HCEC 1CT (cell line): Measurements from ENCODE around the gene OOSP2.
"Not testable (repeated sequence)": the region's sequence is repeated elsewhere in the genome, so short reads cannot be mapped to it uniquely, and the experiment has no call there.

Experiments
- DNase-seq: peaks from one replicate; pipeline ENCODE4 v3.0.0-alpha.2; 2017

OOSP2 gene

GRCh38 chr11:60040109-60040508 is at the start of gene OOSP2:
Gene OOSP2 (plus strand): TSS chr11:60040409. CDS start chr11:60040460, 51 bp downstream.
- no peak for DNase-seq

- no peak for DNase-seq
Observed at GRCh38 chr11:59990421-59990820, 49.8 kb upstream of the OOSP2 start.

GRCh38 chr11:59992425-59992824 is 47.8 kb upstream of the OOSP2 start:
- no peak for DNase-seq

- DNase-seq: no peak
Observed at GRCh38 chr11:59997800-59998199, 42.4 kb upstream of the OOSP2 start.

GRCh38 chr11:59999691-60000090 is 40.5 kb upstream of the OOSP2 start:
- no peak for DNase-seq

GRCh38 chr11:60003729-60004128 is 36.5 kb upstream of the OOSP2 start:
- DNase-seq: no peak

GRCh38 chr11:60005360-60005759 is 34.8 kb upstream of the OOSP2 start:
- no peak for DNase-seq

- DNase-seq: no peak
Observed at GRCh38 chr11:60016881-60017280, 23.3 kb upstream of the OOSP2 start, which contains the start of gene OOSP4B. Gene OOSP4B (plus strand): TSS chr11:60017181.

GRCh38 chr11:60018058-60018457 is 22.2 kb upstream of the OOSP2 start:
- no peak for DNase-seq

GRCh38 chr11:60020376-60020775 is 19.8 kb upstream of the OOSP2 start:
- not testable (repeated sequence) for DNase-seq

- no peak for DNase-seq
Observed at GRCh38 chr11:60029015-60029632, 11.1 kb upstream of the OOSP2 start.

GRCh38 chr11:60050422-60050821 is 10.2 kb downstream of the OOSP2 start:
- not testable (repeated sequence) for DNase-seq

- not testable (repeated sequence) for DNase-seq
Observed at GRCh38 chr11:60050839-60051238, 10.6 kb downstream of the OOSP2 start.

- no peak for DNase-seq
Observed at GRCh38 chr11:60056349-60056969, 16.2 kb downstream of the OOSP2 start, which contains the start of gene MS4A3. Gene MS4A3 (plus strand): TSS chr11:60056665. CDS start chr11:60061161, 4,496 bp downstream.

- no peak for DNase-seq
Observed at GRCh38 chr11:60059052-60059451, 18.8 kb downstream of the OOSP2 start.

GRCh38 chr11:60059521-60060240 is 19.5 kb downstream of the OOSP2 start:
- DNase-seq: no peak

- DNase-seq: no peak
Observed at GRCh38 chr11:60064111-60064510, 23.9 kb downstream of the OOSP2 start.

- DNase-seq: no peak
Observed at GRCh38 chr11:60065801-60066200, 25.6 kb downstream of the OOSP2 start.

- no peak for DNase-seq
Observed at GRCh38 chr11:60069450-60069849, 29.2 kb downstream of the OOSP2 start.

GRCh38 chr11:60071644-60072043 is 31.4 kb downstream of the OOSP2 start:
- not testable (repeated sequence) for DNase-seq

GRCh38 chr11:60077216-60077817 is 37.1 kb downstream of the OOSP2 start:
- no peak for DNase-seq

GRCh38 chr11:60077981-60078380 is 37.8 kb downstream of the OOSP2 start:
- no peak for DNase-seq

GRCh38 chr11:60078745-60079144 is 38.5 kb downstream of the OOSP2 start:
- no peak for DNase-seq

GRCh38 chr11:60080535-60080934 is 40.3 kb downstream of the OOSP2 start:
- DNase-seq: no peak
